ENCODE measurements around the gene MCM9.

MCM9 gene

GRCh38 chr6:118789954-118790353, 145.0 kb downstream of the MCM9 start:
- Histone ChIP-seq H3K27me3 (replicated peaks; ENCODE audit: control insufficient read depth, insufficient read depth, low read length) (no peaks in the 10 kb centered on the region), H3K36me3 (ENCODE audit: control insufficient read depth, insufficient read depth, low read length) (no peaks in the 10 kb centered on the region), H3K4me3 (replicated peaks; ENCODE audit: low read depth, low read length) (no peak overlapping the region)
- no peak for DNase-seq (ENCODE audit: extremely low read depth, insufficient read length)
- no peak for TF ChIP-seq CTCF (IDR thresholded peaks at IDR 0.05; ENCODE audit: insufficient read depth, low read length, poor library complexity, severe bottlenecking)

- Histone ChIP-seq H3K4me3 (replicated peaks; ENCODE audit: low read depth, low read length) (no peak overlapping the region), H3K36me3 (ENCODE audit: control insufficient read depth, insufficient read depth, low read length) (no peaks in the 10 kb centered on the region), H3K27me3 (replicated peaks; ENCODE audit: control insufficient read depth, insufficient read depth, low read length) (no peaks in the 10 kb centered on the region)
- no peak for TF ChIP-seq CTCF (IDR thresholded peaks at IDR 0.05; ENCODE audit: insufficient read depth, low read length, poor library complexity, severe bottlenecking)
- DNase-seq (ENCODE audit: extremely low read depth, insufficient read length) = no peak
Observed at GRCh38 chr6:118789419-118789818, 145.5 kb downstream of the MCM9 start.

- no peaks in the 10 kb centered on the region for H3K27me3 ChIP-seq (replicated peaks; ENCODE audit: control insufficient read depth, insufficient read depth, low read length)
- DNase-seq (ENCODE audit: extremely low read depth, insufficient read length) = no peak
- H3K36me3 ChIP-seq (ENCODE audit: control insufficient read depth, insufficient read depth, low read length) = no peaks in the 10 kb centered on the region
- H3K4me3 ChIP-seq (replicated peaks; ENCODE audit: low read depth, low read length) = no peak overlapping the region
- TF ChIP-seq CTCF (IDR thresholded peaks at IDR 0.05; ENCODE audit: insufficient read depth, low read length, poor library complexity, severe bottlenecking) = no peak
Observed at GRCh38 chr6:118788702-118789101, 146.3 kb downstream of the MCM9 start.

GRCh38 chr6:118787724-118788423, 147.1 kb downstream of the MCM9 start:
- DNase-seq (ENCODE audit: extremely low read depth, insufficient read length) = no peak
- Histone ChIP-seq H3K36me3 (ENCODE audit: control insufficient read depth, insufficient read depth, low read length) (no peaks in the 10 kb centered on the region), H3K4me3 (replicated peaks; ENCODE audit: low read depth, low read length) (no peak overlapping the region), H3K27me3 (replicated peaks; ENCODE audit: control insufficient read depth, insufficient read depth, low read length) (no peaks in the 10 kb centered on the region)
- TF ChIP-seq CTCF (IDR thresholded peaks at IDR 0.05; ENCODE audit: insufficient read depth, low read length, poor library complexity, severe bottlenecking) = no peak

GRCh38 chr6:118786596-118787453, 148.1 kb downstream of the MCM9 start:
- H3K4me3 ChIP-seq (replicated peaks; ENCODE audit: low read depth, low read length) = no peak overlapping the region
- H3K36me3 ChIP-seq (ENCODE audit: control insufficient read depth, insufficient read depth, low read length) = no peaks in the 10 kb centered on the region
- H3K27me3 ChIP-seq (replicated peaks; ENCODE audit: control insufficient read depth, insufficient read depth, low read length) = no peaks in the 10 kb centered on the region
- TF ChIP-seq CTCF (IDR thresholded peaks at IDR 0.05; ENCODE audit: insufficient read depth, low read length, poor library complexity, severe bottlenecking) = no peak
- no peak for DNase-seq (ENCODE audit: extremely low read depth, insufficient read length)
